HCT116 (cell line): ENCODE data around the gene HOXC6. TPM values are rescaled to one million over a fixed set of nuclear protein-coding genes. Genes with fewer than 3 reads are reported as not detected.

ENCODE experiments used
- ATAC-seq: fragments of 200-7000 bp; cut with Tn5 transposase; 2 replicates; pipeline ENCODE4 v1.9.1; 2020; ENCODE audit warnings: mild to moderate bottlenecking, moderate library complexity
- BruUV-seq: library from RNA; stranded (reverse); fragments of 400-500 nt; replicated peaks from 2 replicates; lab custom pipeline; 2021; lab: Mats Ljungman, UMichigan
- CTCF ChIA-PET: fragments of 300-600 bp; sonication (Branson Sonifier 250); formaldehyde crosslinking; loops from one replicate; lab custom pipeline; 2021; ENCODE audit warnings: antibody characterized with exemption; lab: Charles Lee
- POLR2A ChIA-PET: fragments of 300-600, 350-600 bp; sonication (Branson Sonifier 250); formaldehyde crosslinking; loops from one replicate; lab custom pipeline; 2021; ENCODE audit warnings: antibody characterized with exemption; lab: Charles Lee
- RAD21 ChIA-PET, 2 experiments: fragments of 300-600 bp; sonication (Branson Sonifier 250); formaldehyde crosslinking; loops; one replicate each; lab custom pipeline; 2023; ENCODE audit warnings: low total read pairs in 2 of 2; ENCODE audit not compliant: uncharacterized antibody in 2 of 2, unreplicated experiment in 2 of 2, low non-redundant PET in 1 of 2; lab: Charles Lee
- DNase-seq: peaks from one replicate; pipeline ENCODE4 v3.0.0-alpha.2; 2010; ENCODE audit warnings: low read depth, low spot score
- H2AFZ ChIP-seq: fragments of 200-600 bp; shearing (Covaris generic), sonication (generic); 2 replicates; pipeline ENCODE4 v1.6.1; 2017; ENCODE audit warnings: low read depth, mixed run types, mixed read lengths, antibody characterized with exemption, low read length; ENCODE audit not compliant: poor library complexity, severe bottlenecking
- H3K27ac ChIP-seq: 2 replicates; pipeline ENCODE4 v1.5.1; 2012; ENCODE audit warnings: low read depth, low read length
- H3K27me3 ChIP-seq: fragments of 200-600 bp; sonication (generic); 2 replicates; pipeline ENCODE4 v1.6.1; 2016; ENCODE audit warnings: mixed run types, low read length, mixed read lengths; ENCODE audit not compliant: insufficient read depth
- H3K36me3 ChIP-seq, 2 experiments: fragments of 200-500 bp in 1 of 2; fragments of 200-600 bp in 1 of 2; sonication (Bioruptor generic) in 1 of 2; sonication (generic) in 1 of 2; 2 replicates each; pipeline versions ENCODE4 v1.5.1 to v1.6.1; 2014 to 2016; ENCODE audit warnings: low read length in 2 of 2, inconsistent platforms in 1 of 2, mixed read lengths in 1 of 2, mixed run types in 1 of 2; ENCODE audit not compliant: insufficient read depth in 2 of 2, control insufficient read depth in 1 of 2
- H3K4me1 ChIP-seq, 2 experiments: fragments of 200-600 bp in 1 of 2; sonication (generic) in 1 of 2; 2 replicates each; pipeline versions ENCODE4 v1.5.1 to v1.6.1; 2012 to 2017; ENCODE audit warnings: low read length in 2 of 2, inconsistent platforms in 1 of 2, mild to moderate bottlenecking in 1 of 2, mixed read lengths in 1 of 2, mixed run types in 1 of 2, moderate library complexity in 1 of 2; ENCODE audit not compliant: insufficient read depth in 2 of 2, control insufficient read depth in 1 of 2
- H3K4me2 ChIP-seq: fragments of 200-600 bp; sonication (generic); 2 replicates; pipeline ENCODE4 v1.6.1; 2017; ENCODE audit warnings: mixed run types, low read length, mixed read lengths
- H3K4me3 ChIP-seq, 2 experiments: fragments of 200-600 bp in 1 of 2; sonication (generic) in 1 of 2; replicated peaks in 1 of 2; 2 replicates each; pipeline ENCODE4 v1.5.1; 2011 to 2016; ENCODE audit warnings: low read length in 2 of 2, control low read depth in 1 of 2, low read depth in 1 of 2, mild to moderate bottlenecking in 1 of 2, mixed read lengths in 1 of 2, mixed run types in 1 of 2
- H3K79me2 ChIP-seq: fragments of 200-600 bp; sonication (generic); 2 replicates; pipeline ENCODE4 v1.6.1; 2017; ENCODE audit warnings: mild to moderate bottlenecking, mixed run types, low read length, moderate library complexity, mixed read lengths; ENCODE audit not compliant: insufficient read depth
- H3K9ac ChIP-seq: fragments of 200-600 bp; sonication (generic); 2 replicates; pipeline ENCODE4 v1.6.1; 2016; ENCODE audit warnings: low read length, mixed read lengths
- H3K9me2 ChIP-seq: fragments of 200-600 bp; sonication (generic), shearing (Covaris generic); 2 replicates; pipeline ENCODE4 v1.6.1; 2017; ENCODE audit warnings: mixed run types, mild to moderate bottlenecking, moderate library complexity; ENCODE audit not compliant: insufficient read depth
- H3K9me3 ChIP-seq, 2 experiments: fragments of 200-500 bp in 1 of 2; fragments of 200-600 bp in 1 of 2; sonication (Bioruptor generic) in 1 of 2; sonication (generic) in 1 of 2; 2 replicates each; pipeline ENCODE4 v1.6.1; 2014 to 2017; ENCODE audit warnings: low read length in 2 of 2, mixed read lengths in 2 of 2, inconsistent platforms in 1 of 2, low read depth in 1 of 2, mild to moderate bottlenecking in 1 of 2, mixed run types in 1 of 2, moderate library complexity in 1 of 2; ENCODE audit not compliant: control insufficient read depth in 1 of 2, insufficient read depth in 1 of 2
- H4K20me1 ChIP-seq: fragments of 200-600 bp; sonication (generic), shearing (Covaris generic); 2 replicates; pipeline ENCODE4 v1.6.1; 2017; ENCODE audit warnings: mixed run types, mild to moderate bottlenecking, moderate library complexity; ENCODE audit not compliant: insufficient read depth
- CBX3 ChIP-seq: IDR thresholded peaks from 2 replicates; pipeline ENCODE4 v1.6.1; 2012; ENCODE audit warnings: low read depth
- EGR1 ChIP-seq: IDR thresholded peaks from 2 replicates; pipeline ENCODE4 v1.6.1; 2012; ENCODE audit warnings: low read depth
- EZH2 ChIP-seq: fragments of 200-600 bp; sonication (generic); IDR thresholded peaks from 2 replicates; pipeline ENCODE4 v1.6.1; 2017; ENCODE audit warnings: antibody characterized with exemption, mixed run types
- EZH2phosphoT487 ChIP-seq: fragments of 200-600 bp; IDR thresholded peaks from 2 replicates; pipeline ENCODE4 v1.6.1; 2018; ENCODE audit warnings: antibody characterized with exemption, borderline replicate concordance
- FOSL1 ChIP-seq: IDR thresholded peaks from 2 replicates; pipeline ENCODE4 v1.6.1; 2012; ENCODE audit warnings: low read depth
- JUND ChIP-seq: IDR thresholded peaks from 2 replicates; pipeline ENCODE4 v1.6.1; 2012
- POLR2A ChIP-seq: IDR thresholded peaks from 2 replicates; pipeline ENCODE4 v1.7.0; 2011; ENCODE audit warnings: borderline replicate concordance; ENCODE audit not compliant: insufficient read depth, insufficient read length; ENCODE audit errors: extremely low read depth
- POLR2AphosphoS5 ChIP-seq: IDR thresholded peaks from 2 replicates; pipeline ENCODE4 v1.6.1; 2011; ENCODE audit warnings: mild to moderate bottlenecking, low read depth, low read length, moderate library complexity
- RAD21 ChIP-seq: IDR thresholded peaks from 2 replicates; pipeline ENCODE4 v1.6.1; 2012; ENCODE audit warnings: low read depth, mild to moderate bottlenecking
- SIN3A ChIP-seq: IDR thresholded peaks from 2 replicates; pipeline ENCODE4 v1.6.1; 2012; ENCODE audit warnings: low read depth
- YY1 ChIP-seq: IDR thresholded peaks from 2 replicates; pipeline ENCODE4 v1.6.1; 2011; ENCODE audit warnings: low read length, low read depth, moderate library complexity, mild to moderate bottlenecking; ENCODE audit not compliant: insufficient replicate concordance; ENCODE audit errors: extremely low read depth
- ZFX ChIP-seq: fragments of 450-650 bp; IDR thresholded peaks from 2 replicates; pipeline ENCODE4 v1.6.1; 2017
- intact Hi-C: fragments of 100-400 bp; cut with micrococcal nuclease; formaldehyde crosslinking; loops from 2 replicates; pipeline ENCODE4 v1.10.0; 2022
- total RNA-seq: library from RNA; stranded (reverse); gene quantifications from one replicate; pipeline ENCODE4 v1.2.1, GENCODE V29; 2021; ENCODE audit not compliant: unreplicated experiment
- TF ChIP-seq, protein P1 (sequence below): IDR thresholded peaks from 2 replicates; pipeline ENCODE4 v1.6.1; 2011; ENCODE audit warnings: mild to moderate bottlenecking, low read length, moderate library complexity; ENCODE audit not compliant: insufficient replicate concordance; ENCODE audit errors: extremely low read depth
- TF ChIP-seq, protein P2 (sequence below): IDR thresholded peaks from 2 replicates; pipeline ENCODE4 v1.6.1; 2012
- TF ChIP-seq, protein P3 (sequence below), 3 experiments: fragments of 200-600 bp in 1 of 3; sonication (generic) in 1 of 3; IDR thresholded peaks in 2 of 3; conservative IDR thresholded peaks in 1 of 3; 2 replicates each; pipeline ENCODE4 v1.5.1; 2012 to 2017; ENCODE audit warnings: low read depth in 2 of 3, low read length in 2 of 3, antibody characterized with exemption in 1 of 3, borderline replicate concordance in 1 of 3, control low read depth in 1 of 3, mild to moderate bottlenecking in 1 of 3, mixed read lengths in 1 of 3, mixed run types in 1 of 3, moderate library complexity in 1 of 3; ENCODE audit not compliant: insufficient read depth in 1 of 3

Gene HOXC6
- total RNA-seq, 1 experiment from 2014 or later = 3.1 TPM

DNA sequence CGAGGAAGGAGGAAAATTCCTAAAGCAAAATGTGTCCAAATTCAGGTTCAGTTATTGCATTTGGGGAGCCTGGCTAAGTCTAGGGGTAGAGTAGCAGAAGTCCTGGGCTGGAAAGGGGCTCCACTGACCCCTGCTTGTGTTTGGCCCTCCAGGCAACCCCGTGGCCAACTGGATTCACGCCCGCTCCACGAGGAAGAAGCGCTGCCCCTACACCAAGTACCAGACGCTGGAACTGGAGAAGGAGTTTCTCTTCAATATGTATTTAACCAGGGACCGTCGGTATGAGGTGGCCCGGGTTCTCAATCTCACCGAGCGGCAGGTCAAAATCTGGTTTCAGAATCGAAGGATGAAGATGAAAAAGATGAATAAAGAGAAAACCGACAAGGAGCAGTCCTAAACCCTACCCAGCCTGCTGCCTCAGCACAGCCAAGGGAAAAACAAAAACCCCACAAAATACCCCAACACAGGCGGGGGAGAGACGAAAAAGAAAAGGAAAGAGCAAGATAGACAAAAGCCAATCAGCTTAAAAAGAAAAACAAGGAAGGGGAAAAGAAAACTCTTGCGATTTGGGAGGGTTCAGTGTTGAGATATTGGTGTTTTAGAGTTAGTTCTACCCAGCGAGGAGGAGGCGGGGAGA is 25.8 kb upstream of the HOXC6 start:
- no peak for TF ChIP-seq FOSL1
- TF ChIP-seq SIN3A = no peak
- TF ChIP-seq RAD21 = no peak
- TF ChIP-seq, protein P1, sequence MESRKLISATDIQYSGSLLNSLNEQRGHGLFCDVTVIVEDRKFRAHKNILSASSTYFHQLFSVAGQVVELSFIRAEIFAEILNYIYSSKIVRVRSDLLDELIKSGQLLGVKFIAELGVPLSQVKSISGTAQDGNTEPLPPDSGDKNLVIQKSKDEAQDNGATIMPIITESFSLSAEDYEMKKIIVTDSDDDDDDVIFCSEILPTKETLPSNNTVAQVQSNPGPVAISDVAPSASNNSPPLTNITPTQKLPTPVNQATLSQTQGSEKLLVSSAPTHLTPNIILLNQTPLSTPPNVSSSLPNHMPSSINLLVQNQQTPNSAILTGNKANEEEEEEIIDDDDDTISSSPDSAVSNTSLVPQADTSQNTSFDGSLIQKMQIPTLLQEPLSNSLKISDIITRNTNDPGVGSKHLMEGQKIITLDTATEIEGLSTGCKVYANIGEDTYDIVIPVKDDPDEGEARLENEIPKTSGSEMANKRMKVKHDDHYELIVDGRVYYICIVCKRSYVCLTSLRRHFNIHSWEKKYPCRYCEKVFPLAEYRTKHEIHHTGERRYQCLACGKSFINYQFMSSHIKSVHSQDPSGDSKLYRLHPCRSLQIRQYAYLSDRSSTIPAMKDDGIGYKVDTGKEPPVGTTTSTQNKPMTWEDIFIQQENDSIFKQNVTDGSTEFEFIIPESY = no peak
- no peak for TF ChIP-seq EGR1
- TF ChIP-seq, protein P2, sequence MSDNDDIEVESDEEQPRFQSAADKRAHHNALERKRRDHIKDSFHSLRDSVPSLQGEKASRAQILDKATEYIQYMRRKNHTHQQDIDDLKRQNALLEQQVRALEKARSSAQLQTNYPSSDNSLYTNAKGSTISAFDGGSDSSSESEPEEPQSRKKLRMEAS = no peak
- TF ChIP-seq CBX3 = no peak
- no peak for TF ChIP-seq POLR2AphosphoS5
- no peak for TF ChIP-seq POLR2A
- no peak for TF ChIP-seq ZFX
- TF ChIP-seq EZH2 = no peak
- TF ChIP-seq JUND = no peak
- TF ChIP-seq, protein P3, sequence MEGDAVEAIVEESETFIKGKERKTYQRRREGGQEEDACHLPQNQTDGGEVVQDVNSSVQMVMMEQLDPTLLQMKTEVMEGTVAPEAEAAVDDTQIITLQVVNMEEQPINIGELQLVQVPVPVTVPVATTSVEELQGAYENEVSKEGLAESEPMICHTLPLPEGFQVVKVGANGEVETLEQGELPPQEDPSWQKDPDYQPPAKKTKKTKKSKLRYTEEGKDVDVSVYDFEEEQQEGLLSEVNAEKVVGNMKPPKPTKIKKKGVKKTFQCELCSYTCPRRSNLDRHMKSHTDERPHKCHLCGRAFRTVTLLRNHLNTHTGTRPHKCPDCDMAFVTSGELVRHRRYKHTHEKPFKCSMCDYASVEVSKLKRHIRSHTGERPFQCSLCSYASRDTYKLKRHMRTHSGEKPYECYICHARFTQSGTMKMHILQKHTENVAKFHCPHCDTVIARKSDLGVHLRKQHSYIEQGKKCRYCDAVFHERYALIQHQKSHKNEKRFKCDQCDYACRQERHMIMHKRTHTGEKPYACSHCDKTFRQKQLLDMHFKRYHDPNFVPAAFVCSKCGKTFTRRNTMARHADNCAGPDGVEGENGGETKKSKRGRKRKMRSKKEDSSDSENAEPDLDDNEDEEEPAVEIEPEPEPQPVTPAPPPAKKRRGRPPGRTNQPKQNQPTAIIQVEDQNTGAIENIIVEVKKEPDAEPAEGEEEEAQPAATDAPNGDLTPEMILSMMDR (IDR thresholded peaks at IDR 0.05 in 2 of 3, conservative IDR thresholded peaks at IDR 0.05 in 1 of 3; ENCODE audit: borderline replicate concordance in 1 of 3, insufficient read depth in 1 of 3, low read depth in 2 of 3, low read length in 2 of 3) = no peak
- no peak for TF ChIP-seq EZH2phosphoT487
- TF ChIP-seq YY1 = no peak
- Histone ChIP-seq H3K4me2 (no peak overlapping the region), H3K9me2 (no peaks in the 10 kb centered on the region), H4K20me1 (no peaks in the 10 kb centered on the region), H3K27ac (no peak overlapping the region), H3K36me3 (peaks cover 0 to 6% of the 10 kb centered on the region in 2 experiments; a peak in 1 of 4 replicates), H3K79me2 (peaks cover 31% of the 10 kb centered on the region), H3K4me3 (no peak overlapping the region), H3K27me3 (no peaks in the 10 kb centered on the region), H3K4me1 (peaks cover 13 to 32% of the 10 kb centered on the region in 2 experiments), H3K9me3 (no peaks in the 10 kb centered on the region), H2AFZ (no peak overlapping the region), H3K9ac (no peak overlapping the region)
- ChIA-PET CTCF (interaction anchor here (1.0 to 2.2 kb wide), 4 partner anchors 17 to 199 kb away, joined by 3 to 8 read pairs (median 6); partner anchors contain the start of gene HOXC10), POLR2A (no interaction called here), RAD21 (no interaction called here)
- DNase-seq = no peak
- no peak for ATAC-seq
- BruUV-seq = no TSS peak
- intact Hi-C loops = no loop called here
